GM19025 (cell line): ENCODE data around the gene TRMT11.
"Not testable (repeated sequence)": the region's sequence is repeated elsewhere in the genome, so short reads cannot be mapped to it uniquely, and the experiment has no call there.

Source experiments
- ATAC-seq: cut with Tn5 transposase; IDR thresholded peaks from one replicate; pipeline ENCODE4 v1.9.1; 2021; ENCODE audit warnings: mild to moderate bottlenecking, low read depth, moderate library complexity; ENCODE audit not compliant: unreplicated experiment

Gene TRMT11

DNA sequence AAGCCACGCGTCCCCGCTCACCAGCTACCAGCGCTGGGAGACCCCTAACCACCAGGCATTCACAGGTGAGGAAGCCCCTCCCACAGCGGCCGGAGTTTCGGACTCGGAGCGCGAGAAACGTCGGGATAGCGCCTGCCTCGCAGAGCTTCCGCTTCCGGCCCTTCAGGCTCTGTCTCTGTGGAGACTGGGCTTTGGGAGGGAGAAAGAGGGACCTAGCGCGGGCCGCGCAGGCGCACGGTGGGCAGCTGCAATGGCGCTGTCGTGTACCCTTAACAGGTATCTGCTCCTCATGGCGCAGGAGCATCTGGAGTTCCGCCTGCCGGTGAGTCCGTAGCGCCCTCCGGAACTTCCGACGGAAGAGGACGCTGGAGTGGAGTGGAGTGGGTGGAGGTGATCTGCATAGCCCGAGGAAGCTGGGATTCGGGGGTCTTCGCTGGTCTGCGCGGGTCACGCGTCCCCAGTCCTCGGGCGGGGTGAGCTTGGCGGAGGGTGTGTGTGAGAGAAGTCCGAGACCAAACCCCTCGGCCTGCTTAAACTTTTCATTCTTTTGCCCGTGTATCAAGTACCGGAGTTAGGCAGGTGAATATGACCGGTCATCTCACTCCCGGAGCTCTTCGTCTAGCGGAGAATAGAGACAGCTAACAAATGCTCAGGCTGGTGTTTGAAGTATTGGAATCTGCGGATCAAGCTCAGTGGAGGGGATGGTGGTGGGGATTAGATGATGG, at the start of gene TRMT11:
TSS of gene TRMT11 (plus strand) at position 240 of the 725 bp plus-strand sequence. CDS start at position 251, 11 bp downstream.
- ATAC-seq: peak; percentile 93

DNA sequence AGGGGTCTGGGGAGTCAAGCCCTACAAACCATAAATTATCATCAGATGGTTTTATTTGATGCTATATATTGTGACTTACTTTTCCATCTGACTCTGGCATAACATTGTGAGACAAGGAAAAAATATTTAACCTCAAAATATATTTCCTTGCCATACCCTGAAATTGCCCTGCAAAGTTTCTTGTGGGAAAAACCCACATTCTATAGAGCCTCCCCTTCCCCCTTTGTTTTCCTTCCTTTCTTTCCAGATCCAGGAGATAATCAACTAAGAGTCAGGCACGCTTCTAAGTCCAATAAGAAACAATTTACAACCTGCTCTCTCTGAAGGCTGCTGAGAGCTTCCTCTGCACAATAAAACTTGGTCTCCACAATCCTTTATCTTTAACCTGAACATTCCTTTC, 47.3 kb upstream of the TRMT11 start:
- ATAC-seq: no peak

DNA sequence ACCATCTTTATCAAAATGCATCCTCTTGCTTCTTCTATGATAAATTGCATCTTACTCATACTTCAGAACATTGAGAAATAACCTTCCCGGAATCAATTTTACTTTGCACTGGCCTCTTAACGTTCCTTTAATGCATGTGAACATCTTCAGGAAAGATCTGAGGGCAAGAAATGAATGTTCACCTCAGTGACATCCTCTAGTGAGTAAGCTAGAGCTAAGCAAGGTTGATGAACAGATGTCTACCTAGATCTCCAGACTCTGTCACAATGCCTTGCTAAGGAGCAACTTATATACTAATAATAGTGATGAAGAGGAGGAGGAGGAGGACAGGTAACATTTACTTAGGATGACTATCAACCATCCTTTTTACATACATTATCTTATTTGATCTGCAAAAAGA, 46.5 kb upstream of the TRMT11 start:
- ATAC-seq: no peak

DNA sequence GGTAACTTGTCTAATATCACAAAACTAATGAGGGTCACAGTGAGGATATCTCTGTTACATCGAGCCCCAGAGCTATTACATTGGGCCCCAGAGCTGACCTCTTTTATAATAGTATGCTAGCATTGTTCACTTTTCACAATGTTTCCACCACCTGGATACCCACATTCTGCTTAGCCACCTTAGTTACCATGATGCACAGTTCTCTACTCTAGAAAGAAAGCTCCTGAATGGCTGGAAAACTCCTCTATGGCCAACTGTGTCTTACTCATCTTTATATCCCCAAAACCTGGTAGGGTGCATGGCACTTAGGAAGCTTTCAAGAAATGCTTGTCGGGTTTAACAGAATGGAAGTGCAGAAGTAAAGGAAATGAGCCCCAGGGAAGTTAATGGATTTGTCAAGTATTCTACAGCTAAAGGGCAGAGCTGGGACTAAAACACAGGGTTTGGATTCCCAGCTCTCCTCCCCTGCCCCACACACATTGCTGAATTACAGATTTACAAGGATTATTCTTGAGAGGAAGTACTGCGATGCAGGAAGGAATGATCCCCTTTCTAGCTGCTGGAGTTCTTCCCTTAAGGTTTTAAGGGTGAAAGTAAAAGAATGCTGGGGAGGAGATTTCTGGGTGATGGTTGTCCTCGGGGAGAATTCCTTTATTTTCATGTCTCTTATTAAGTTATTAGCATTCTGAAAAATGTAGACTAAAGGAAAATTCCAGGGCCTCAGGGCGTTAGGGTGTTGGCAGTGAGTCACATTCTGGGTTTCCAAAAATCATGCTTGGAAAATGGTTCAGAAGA, 45.9 kb upstream of the TRMT11 start:
- no peak for ATAC-seq

DNA sequence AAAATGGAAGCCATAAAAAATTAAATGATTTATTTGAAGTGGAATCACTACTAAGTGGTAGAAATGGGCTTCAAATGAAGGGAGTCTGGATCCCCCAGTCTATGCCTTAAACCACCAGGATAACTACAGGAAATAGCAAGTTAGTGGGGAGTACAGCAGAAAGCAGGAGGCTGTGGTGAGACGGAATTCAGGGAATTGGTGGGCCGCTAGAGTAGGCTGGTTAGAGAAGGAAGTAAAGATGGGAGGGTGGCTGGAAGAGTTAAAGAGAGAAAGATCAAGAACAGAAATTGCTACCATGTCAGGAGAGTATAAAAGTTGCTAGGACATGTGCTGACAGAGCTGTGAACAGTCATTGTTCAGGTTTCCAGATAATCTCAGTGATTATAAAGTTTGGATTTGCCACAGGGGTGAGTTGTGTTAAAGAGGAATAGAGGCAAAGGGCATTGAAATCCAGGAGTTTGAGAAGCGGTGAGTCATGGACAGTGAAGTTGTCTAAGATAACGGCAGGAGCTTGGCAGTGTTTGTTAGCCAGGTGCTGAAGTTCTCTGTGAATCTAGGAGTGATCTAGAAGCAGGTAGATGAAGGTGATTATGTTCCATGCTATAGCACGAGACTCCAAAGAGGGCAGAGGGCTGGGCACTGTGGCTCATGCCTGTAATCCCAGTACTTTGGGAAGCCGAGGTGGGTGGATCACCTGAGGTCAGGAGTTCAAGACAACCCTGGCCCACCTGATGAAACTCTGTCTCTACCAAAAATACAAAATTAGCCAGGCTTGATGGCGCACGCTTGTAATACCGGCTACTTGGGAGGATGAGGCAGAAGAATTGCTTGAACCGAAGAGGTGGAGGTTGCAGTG, 43.4 kb upstream of the TRMT11 start:
- ATAC-seq: no peak

DNA sequence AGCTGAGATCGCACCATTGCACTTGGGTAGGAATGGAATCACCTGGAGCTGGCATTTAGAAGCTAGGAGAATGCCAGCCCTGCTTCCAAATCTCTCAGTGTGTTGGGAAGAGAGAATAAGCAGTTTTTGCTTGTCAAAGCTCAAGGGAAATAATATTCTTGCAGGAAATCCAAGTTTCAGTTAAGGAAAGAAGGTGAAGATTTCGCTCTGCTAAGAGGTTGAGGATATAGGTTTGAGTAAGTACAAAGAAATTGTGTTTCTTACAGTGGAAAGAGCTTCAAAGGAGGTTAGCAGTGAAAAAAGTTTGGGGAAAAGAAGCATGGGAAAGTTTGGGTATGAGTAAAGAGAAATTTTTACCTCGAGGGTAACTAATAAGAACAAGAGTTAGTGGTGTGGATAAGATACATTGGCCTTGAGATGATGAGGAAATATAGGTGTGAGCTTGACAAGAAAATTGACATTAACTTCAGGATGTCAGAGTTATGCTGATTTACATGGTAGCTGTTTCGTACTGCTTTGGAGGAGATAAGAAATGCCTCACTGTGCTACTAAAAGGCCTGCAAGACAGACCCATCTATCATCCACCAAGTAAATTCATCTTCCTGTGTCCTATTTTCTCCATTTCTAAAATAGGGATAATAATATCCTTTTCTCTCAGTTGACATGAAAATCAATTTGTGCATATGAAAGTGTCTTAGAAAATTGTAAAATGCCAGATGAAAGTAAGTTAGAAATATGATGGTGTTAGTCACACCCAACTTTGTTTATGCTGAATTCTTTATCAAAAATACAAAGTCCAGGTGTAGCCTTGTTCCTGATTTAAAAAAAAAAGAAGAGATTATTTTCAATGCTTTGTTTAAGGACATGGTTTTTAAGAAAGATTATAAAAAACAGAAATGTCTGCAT, 42.6 kb upstream of the TRMT11 start:
- ATAC-seq: no peak

DNA sequence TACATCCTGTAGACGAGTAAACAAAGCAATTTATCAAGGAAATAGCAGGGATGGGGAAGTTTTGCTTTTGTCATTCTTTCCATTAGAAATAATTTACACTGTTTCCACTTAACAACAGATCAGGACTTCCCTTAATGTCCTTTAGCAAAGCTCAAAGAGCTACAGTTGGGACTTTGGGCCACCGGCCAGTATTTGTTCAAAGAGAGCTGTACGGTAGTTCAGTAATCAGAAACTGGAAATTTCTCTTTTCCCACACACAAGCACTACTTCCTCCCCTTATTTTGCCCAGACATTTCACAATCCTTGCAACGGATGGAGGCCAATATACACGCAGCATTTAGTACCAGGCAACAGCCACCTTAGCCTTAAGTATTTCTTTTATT, 41.9 kb upstream of the TRMT11 start:
- ATAC-seq: no peak

DNA sequence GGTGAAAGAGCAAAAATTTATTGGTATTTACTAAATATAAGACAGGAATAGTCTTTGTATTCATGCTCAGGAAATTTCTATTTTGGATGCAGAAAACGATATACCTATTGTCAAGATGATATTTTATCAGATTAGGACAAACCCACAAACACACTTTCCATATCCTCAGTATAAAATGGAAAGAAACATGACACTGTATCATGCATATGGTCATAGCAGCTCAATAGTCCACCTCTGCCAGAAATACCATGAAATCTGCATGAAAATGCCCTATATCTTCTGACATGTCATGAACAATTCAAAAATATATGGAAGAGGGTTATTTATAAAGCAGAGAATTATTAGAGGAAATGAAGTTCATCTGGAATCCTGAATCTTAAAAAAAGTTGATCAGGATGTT, 41.4 kb upstream of the TRMT11 start:
- no peak for ATAC-seq

DNA sequence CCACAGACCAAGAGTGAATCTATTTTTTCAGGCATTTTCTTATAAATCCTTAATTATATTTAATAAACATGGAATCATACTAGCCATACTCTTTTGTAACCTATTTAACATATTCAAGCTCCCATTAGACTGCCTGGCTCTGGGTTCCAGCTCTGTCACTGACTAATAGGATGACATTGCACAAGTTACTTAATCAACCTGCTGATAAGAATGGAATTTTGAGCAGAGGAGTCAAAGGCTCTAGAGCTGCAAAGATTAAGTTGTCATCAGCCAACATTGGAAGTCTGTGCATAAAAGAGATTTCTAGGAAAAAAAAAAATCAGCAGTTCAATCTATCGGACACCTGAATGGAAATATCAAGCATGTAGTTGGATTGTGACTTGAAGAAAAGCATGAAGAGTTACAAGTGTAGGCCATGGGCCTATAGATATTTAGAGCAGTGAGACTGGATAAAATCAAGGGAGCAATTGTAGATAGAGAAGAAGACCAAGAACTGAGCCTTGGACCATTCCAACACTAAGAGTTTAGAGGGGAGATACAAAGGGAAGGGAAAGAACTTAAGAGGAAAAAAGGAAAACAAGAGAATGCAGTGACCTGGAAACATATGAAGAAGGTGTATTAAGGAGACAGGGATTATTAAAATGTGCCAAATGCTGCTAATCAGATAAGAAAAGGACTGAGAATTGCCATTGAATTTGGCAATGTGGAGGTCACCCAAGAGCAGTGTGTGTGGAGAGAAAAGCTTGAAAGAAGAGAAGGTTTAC, 40.8 kb upstream of the TRMT11 start:
- no peak for ATAC-seq

DNA sequence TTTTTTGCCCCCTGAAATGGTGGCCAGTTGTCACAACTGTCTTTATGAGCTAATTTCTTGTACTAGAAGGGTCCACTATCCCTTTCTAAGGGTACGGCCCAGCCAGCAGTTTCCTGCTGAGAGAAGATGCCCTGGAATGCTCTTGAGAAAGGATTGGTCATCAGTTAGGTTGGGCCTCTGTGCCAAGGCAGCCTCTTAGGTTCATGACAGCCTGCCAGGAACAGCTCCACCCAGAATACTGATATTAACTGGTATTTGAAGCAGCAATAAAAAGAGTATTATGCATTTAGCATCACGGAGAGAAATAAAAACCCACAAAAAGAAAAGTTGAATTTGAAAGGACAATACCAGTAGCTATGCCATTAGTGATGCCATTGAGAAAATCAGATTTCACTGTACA, 38.7 kb upstream of the TRMT11 start:
- no peak for ATAC-seq

DNA sequence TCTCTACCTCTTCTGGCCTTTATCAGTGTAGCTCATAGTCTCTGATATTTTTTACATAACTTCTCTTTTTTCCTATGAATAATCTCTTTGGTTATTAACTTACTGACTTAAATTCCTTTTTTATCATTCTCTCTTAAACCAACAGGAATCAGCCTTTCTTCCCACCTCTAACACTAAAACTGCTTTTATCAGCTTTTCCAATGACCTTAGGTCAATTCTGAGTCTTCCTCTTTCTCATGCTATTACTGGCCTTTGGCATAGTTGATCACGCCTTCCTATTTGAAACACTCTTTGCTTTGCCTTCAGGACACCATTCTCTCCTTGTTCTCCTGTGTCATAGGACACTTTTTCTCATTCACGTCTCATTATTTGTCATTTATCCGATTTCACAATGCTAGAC, 37.9 kb upstream of the TRMT11 start:
- no peak for ATAC-seq

DNA sequence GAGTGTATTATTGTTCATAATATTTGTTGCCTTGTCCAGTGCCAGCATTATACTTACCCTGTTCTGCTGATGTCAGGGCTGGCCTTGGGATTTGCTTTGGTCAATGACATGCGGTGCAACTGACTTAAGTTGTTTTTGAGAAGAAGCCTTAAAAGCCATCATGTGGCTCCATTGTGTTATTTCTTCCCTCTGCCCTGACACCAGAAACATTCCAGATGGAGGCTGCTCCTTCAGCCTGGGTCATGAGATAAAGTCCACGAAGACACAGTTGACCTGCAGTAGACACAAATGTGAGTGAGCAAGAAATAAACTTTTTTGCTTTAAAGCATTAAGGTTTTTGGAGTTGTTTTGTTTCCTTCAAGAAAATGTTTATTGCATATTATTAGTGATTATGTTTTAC, 37.3 kb upstream of the TRMT11 start:
- ATAC-seq: no peak

DNA sequence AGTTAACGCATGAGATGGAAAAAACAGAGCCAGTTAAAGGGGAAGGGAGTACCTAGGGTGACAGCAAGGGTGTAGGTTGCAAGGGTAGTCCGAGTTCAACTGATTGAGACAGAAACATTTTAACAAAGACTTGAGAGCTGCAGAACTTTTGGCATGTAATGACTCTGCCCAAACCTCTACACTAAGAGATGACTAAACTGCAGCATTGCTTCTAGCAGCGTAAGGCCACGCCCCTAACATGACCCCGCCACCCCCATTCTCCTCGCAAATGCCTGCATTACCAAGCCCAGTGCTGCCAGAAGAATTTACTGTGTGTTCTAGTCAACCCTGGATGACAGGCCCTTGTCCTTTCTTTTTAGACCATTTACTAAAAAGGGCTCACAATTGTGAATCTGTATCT, 36.0 kb upstream of the TRMT11 start:
- ATAC-seq: no peak

DNA sequence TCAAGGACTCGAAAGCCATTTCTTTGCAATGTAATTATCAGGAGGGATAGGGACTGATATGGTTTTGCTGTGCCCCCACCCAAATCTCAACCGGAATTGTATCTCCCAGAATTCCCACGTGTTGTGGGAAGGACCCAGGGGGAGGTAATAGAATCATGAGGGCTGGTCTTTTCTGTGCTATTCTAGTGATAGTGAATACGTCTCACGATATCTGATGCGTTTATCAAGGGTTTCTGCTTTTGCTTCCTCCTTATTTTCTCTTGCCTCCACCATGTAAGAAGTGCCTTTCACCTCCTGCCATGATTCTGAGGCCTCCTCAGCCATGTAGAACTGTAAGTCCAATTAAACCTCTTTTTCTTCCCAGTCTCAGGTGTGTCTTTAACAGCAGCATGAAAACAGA, 35.6 kb upstream of the TRMT11 start:
- not testable (repeated sequence) for ATAC-seq

DNA sequence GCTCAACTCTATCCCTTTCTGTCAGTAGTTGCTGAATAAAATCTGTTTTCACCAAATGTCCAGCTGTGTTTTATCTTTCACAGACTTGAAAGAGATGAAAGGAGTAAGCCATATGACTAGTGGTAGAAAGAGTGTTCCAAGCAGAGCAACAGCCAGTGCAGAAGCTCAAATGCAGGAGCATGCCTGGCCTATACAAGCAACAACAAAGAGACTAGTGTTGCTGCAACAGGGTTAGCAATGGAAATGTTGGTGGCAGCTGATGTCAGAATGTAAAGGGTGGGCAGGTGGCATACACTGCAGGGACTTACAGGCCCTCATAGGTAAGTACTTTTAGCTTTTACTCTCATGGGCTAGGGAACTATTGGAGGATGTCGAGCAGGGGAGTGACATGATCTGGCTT, 35.0 kb upstream of the TRMT11 start:
- ATAC-seq: no peak

DNA sequence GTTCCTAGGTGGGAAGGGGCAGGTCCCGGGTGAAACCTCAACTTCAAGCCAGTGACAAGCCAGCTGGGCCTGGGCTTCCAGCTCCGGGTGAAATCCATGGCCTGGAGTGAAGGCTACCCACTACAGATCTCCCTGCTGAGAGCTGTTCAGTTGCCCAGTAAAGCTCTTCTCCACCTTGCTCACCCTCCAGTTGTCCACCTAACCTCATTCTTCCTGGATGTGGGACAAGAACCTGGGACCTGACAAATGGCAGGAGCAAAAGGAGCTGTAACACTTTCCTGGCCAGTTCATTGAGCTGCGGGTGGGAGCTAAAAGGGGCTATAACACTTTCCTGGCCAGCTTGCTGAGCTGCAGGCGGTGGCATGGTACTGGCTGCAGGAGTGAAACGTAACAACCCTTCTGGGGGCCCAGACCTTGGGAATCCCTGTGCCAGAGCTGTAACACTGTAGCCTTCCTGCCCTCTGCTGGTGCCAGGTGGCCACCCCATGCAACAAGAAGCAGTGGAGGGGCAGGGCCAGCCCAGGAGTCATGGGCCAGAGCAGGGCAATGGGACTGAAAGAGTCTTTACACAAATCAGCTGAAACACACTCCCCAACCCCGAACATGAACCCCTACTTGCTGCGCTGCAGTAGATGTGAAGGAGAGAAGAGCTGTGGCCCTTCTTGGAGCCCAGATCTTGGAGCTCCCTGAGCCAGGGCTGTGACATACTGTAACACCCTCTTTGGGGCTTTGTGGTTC, 33.4 kb upstream of the TRMT11 start:
- ATAC-seq: no peak

DNA sequence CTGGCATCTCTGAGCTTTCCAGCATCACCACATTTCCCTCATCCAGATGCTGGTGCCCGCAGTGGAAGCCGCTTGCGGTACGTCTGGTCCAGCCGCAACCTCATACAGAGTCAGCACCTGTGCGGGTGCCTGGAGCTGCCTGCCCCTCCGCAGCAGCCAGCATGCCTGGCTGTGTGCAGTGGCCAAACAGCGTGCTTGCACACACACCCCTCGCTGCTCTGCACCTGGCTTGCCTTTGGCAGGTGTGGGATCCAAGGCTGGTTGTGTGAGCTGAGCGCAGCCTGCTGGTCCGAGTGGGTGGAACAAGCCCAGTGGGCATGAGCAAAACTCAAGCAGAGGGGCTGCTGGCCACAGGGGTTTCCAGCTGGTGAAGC, 32.9 kb upstream of the TRMT11 start:
- no peak for ATAC-seq

DNA sequence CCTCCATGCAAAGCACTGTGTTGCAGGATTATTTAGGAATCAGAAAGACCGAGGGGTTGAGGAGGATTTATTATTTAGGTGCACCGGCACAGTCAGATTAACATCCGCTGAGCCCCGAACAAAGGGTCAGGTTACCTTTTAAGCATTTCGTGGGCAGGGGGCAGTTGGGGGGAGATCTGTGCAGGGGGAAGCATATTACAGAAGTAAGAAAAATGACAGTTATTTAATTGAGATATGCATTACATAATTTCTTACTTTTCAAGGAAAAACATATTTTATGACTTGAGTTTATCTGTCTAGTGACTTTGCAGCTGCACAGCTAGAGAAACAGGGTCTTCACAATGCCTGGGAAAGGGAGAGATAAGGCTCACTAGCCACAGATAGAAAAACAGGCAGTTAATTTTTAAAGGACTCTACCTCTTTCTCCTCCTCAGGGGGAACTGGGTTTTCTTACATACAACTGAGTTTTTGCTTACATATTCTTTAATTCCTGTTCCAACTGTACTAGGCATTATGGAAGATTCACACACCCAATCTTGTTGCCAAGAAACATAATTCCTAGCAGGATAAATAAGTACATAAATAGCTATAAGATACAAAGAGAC, 31.5 kb upstream of the TRMT11 start:
- no peak for ATAC-seq
